Measurements from ENCODE around the gene GRAMD4. TPM values are rescaled to one million over a fixed set of nuclear protein-coding genes. Genes with fewer than 3 reads are reported as not detected.

GRAMD4 gene
- total and polyA plus RNA-seq, 2 experiments from 2014 or later, result 21.8 to 31.0 TPM

DNA sequence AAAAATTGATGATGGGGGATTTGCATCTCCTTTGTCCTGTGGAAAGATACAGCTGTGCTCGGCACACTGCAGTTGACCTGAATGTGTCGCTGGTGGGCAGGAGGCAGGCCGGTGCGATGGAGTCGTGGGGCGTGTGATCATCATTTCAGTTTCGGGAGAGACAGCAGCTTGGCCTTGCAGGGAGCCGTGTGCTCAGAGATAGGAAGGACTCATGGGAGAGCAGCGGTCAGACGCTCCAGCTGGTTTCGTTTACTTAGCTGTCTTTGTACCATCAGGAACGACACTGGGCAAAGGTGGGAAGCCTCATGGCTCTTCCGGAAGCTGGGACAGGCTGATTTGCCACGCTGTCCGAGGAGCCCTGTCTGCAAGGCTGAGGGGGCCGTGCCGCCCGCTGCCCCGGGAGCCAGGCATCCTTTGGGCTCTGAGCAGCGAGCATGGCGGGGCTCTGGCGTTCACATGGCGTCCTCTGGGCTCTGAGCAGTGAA is 32.7 kb downstream of the GRAMD4 start:
- WGBS (ENCODE audit: low lambda C conversion rate, missing lambda C conversion rate), result 64% methylated on average over 23 of the region's 23 CpGs
- TF ChIP-seq EZH2phosphoT487 (IDR thresholded peaks at IDR 0.05; ENCODE audit: low read depth, severe bottlenecking, unreplicated experiment) (no peak), EZH2 (IDR thresholded peaks at IDR 0.05; ENCODE audit: borderline replicate concordance) (no peak)
- TF ChIP-seq, protein P1, sequence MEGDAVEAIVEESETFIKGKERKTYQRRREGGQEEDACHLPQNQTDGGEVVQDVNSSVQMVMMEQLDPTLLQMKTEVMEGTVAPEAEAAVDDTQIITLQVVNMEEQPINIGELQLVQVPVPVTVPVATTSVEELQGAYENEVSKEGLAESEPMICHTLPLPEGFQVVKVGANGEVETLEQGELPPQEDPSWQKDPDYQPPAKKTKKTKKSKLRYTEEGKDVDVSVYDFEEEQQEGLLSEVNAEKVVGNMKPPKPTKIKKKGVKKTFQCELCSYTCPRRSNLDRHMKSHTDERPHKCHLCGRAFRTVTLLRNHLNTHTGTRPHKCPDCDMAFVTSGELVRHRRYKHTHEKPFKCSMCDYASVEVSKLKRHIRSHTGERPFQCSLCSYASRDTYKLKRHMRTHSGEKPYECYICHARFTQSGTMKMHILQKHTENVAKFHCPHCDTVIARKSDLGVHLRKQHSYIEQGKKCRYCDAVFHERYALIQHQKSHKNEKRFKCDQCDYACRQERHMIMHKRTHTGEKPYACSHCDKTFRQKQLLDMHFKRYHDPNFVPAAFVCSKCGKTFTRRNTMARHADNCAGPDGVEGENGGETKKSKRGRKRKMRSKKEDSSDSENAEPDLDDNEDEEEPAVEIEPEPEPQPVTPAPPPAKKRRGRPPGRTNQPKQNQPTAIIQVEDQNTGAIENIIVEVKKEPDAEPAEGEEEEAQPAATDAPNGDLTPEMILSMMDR (IDR thresholded peaks at IDR 0.05; ENCODE audit: poor library complexity), result no peak
- peaks cover 3% of the 10 kb centered on the region for H4K20me1 ChIP-seq (ENCODE audit: insufficient read depth, poor library complexity, severe bottlenecking)
- DNase-seq (ENCODE audit: low spot score), result peak; percentile 51
- H3K36me3 ChIP-seq (replicated peaks; ENCODE audit: insufficient read depth, low read depth), result no peaks in the 10 kb centered on the region
- no peak overlapping the region for H3K4me3 ChIP-seq
- peak overlapping the region; percentile 44 for H3K4me2 ChIP-seq
- no peak overlapping the region for H2AFZ ChIP-seq
- no peaks in the 10 kb centered on the region for H3K9me3 ChIP-seq (ENCODE audit: low read depth)
- peaks cover 22% of the 10 kb centered on the region for H3K4me1 ChIP-seq (ENCODE audit: insufficient read depth)
- H3K79me2 ChIP-seq, result peaks cover 41% of the 10 kb centered on the region
- no peaks in the 10 kb centered on the region for H3K27me3 ChIP-seq
- H3K9me2 ChIP-seq (replicated peaks; ENCODE audit: insufficient read depth), result no peaks in the 10 kb centered on the region
- H3K27ac ChIP-seq, result peak overlapping the region; percentile 89

DNA sequence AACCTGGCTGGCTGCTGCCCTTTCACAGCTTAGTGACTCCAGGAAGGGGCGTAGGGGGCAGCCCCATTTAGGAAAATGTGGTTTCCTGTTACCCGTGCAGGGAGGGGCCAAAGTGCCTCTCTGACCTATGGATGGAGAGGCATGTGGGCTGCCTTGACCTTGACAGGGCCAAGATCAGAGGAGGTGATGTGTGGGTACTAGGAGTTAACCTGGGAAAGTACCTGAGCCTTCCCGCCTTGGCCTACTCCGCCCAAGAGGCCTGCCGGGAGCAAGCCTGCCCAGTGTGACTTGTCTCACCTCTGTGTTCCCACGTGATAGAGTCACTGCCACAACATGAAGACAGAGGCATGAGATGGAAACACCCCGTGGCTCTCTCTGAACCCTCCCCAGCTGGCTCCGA is 33.4 kb downstream of the GRAMD4 start:
- Histone ChIP-seq H3K9me3 (ENCODE audit: low read depth) (no peaks in the 10 kb centered on the region), H3K4me2 (no peak overlapping the region), H3K36me3 (replicated peaks; ENCODE audit: insufficient read depth, low read depth) (no peaks in the 10 kb centered on the region), H2AFZ (no peak overlapping the region), H4K20me1 (ENCODE audit: insufficient read depth, poor library complexity, severe bottlenecking) (peaks cover 3% of the 10 kb centered on the region), H3K4me3 (no peak overlapping the region), H3K79me2 (peaks cover 39% of the 10 kb centered on the region), H3K9me2 (replicated peaks; ENCODE audit: insufficient read depth) (no peaks in the 10 kb centered on the region), H3K27me3 (no peaks in the 10 kb centered on the region), H3K27ac (peak overlapping the region; percentile 89), H3K4me1 (ENCODE audit: insufficient read depth) (peaks cover 22% of the 10 kb centered on the region)
- WGBS (ENCODE audit: low lambda C conversion rate, missing lambda C conversion rate), result 88% methylated on average over 8 of the region's 8 CpGs
- TF ChIP-seq EZH2 (IDR thresholded peaks at IDR 0.05; ENCODE audit: borderline replicate concordance) (no peak), EZH2phosphoT487 (IDR thresholded peaks at IDR 0.05; ENCODE audit: low read depth, severe bottlenecking, unreplicated experiment) (no peak)
- TF ChIP-seq, protein P1 (IDR thresholded peaks at IDR 0.05; ENCODE audit: poor library complexity), result no peak
- no peak for DNase-seq (ENCODE audit: low spot score)

DNA sequence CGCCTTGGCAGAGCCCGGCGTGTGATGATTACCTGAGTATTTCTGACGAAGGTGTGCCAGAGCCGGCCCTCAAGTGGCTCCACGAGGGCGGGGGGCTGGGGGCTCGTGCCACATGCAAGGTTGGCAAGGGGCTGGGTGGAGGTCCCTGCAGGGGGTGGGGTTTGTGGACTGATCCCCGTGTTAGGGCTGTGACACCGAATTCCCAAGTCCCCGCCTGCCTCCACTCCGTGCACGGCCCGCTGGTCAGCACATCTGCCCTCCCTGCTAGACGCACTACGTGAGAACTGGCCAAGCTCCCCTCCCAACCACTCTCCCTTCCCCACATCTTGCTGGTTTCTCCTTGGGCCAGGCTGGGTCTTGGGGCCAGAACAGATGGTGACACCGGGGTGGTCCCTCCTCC is 34.2 kb downstream of the GRAMD4 start:
- Histone ChIP-seq H3K36me3 (replicated peaks; ENCODE audit: insufficient read depth, low read depth) (no peaks in the 10 kb centered on the region), H3K9me3 (ENCODE audit: low read depth) (no peaks in the 10 kb centered on the region), H3K4me1 (ENCODE audit: insufficient read depth) (peaks cover 16% of the 10 kb centered on the region), H3K4me3 (no peak overlapping the region), H4K20me1 (ENCODE audit: insufficient read depth, poor library complexity, severe bottlenecking) (peaks cover 3% of the 10 kb centered on the region), H3K9me2 (replicated peaks; ENCODE audit: insufficient read depth) (no peaks in the 10 kb centered on the region), H2AFZ (no peak overlapping the region), H3K79me2 (peaks cover 35% of the 10 kb centered on the region), H3K27ac (no peak overlapping the region), H3K27me3 (no peaks in the 10 kb centered on the region), H3K4me2 (no peak overlapping the region)
- TF ChIP-seq, protein P1 (IDR thresholded peaks at IDR 0.05; ENCODE audit: poor library complexity), result no peak
- TF ChIP-seq EZH2 (IDR thresholded peaks at IDR 0.05; ENCODE audit: borderline replicate concordance) (no peak), EZH2phosphoT487 (IDR thresholded peaks at IDR 0.05; ENCODE audit: low read depth, severe bottlenecking, unreplicated experiment) (no peak)
- 95% methylated on average over 16 of the region's 17 CpGs for WGBS (ENCODE audit: low lambda C conversion rate, missing lambda C conversion rate)
- DNase-seq (ENCODE audit: low spot score), result no peak
